Astrocyte (in vitro differentiated cells and primary cell): Measurements from ENCODE around the gene HTR2B. TPM values are rescaled to one million over a fixed set of nuclear protein-coding genes. Genes with fewer than 3 reads are reported as not detected.

Source experiments
- DNase-seq: peaks from one replicate; pipeline ENCODE4 v3.0.0-alpha.2; 2010; ENCODE audit warnings: low read depth
- FAIRE-seq: peaks from 2 replicates; lab custom pipeline; 2011; peaks lifted over from hg19 to GRCh38; lab: Jason Lieb, UNC
- H2AFZ ChIP-seq: 2 replicates; pipeline ENCODE4 v1.6.0; 2012; ENCODE audit warnings: low read depth, low read length, inconsistent platforms
- H3K27ac ChIP-seq: 2 replicates; pipeline ENCODE4 v1.5.1; 2011; ENCODE audit warnings: low read depth, low read length, inconsistent platforms
- H3K27me3 ChIP-seq: 2 replicates; pipeline ENCODE4 v1.6.0; 2011; ENCODE audit warnings: low read length, inconsistent platforms; ENCODE audit not compliant: insufficient read depth
- H3K36me3 ChIP-seq: 2 replicates; pipeline ENCODE4 v1.5.1; 2011; ENCODE audit warnings: low read length, inconsistent platforms; ENCODE audit not compliant: insufficient read depth
- H3K4me1 ChIP-seq: 2 replicates; pipeline ENCODE4 v1.5.1; 2011; ENCODE audit warnings: low read length, inconsistent platforms; ENCODE audit not compliant: insufficient read depth
- H3K4me2 ChIP-seq: 2 replicates; pipeline ENCODE4 v1.6.0; 2012; ENCODE audit warnings: low read length, inconsistent platforms
- H3K4me3 ChIP-seq: 2 replicates; pipeline ENCODE4 v1.5.1; 2011; ENCODE audit warnings: low read depth, mild to moderate bottlenecking, low read length, inconsistent platforms; ENCODE audit not compliant: insufficient read depth
- H3K79me2 ChIP-seq: 2 replicates; pipeline ENCODE4 v1.6.0; 2012; ENCODE audit warnings: mild to moderate bottlenecking, low read length, inconsistent platforms; ENCODE audit not compliant: insufficient read depth
- H3K9ac ChIP-seq: 2 replicates; pipeline ENCODE4 v1.6.0; 2012; ENCODE audit warnings: mild to moderate bottlenecking, low read length, inconsistent platforms
- H3K9me3 ChIP-seq: 2 replicates; pipeline ENCODE4 v1.5.1; 2012; ENCODE audit warnings: low read depth, mild to moderate bottlenecking, low read length, inconsistent platforms; ENCODE audit not compliant: insufficient read depth
- H4K20me1 ChIP-seq: 2 replicates; pipeline ENCODE4 v1.6.0; 2012; ENCODE audit warnings: low read length, inconsistent platforms; ENCODE audit not compliant: insufficient read depth
- H3K27ac Mint-ChIP-seq: one replicate; pipeline ENCODE4 v1.8.0; 2021; ENCODE audit warnings: mild to moderate bottlenecking, mixed read lengths; ENCODE audit not compliant: unreplicated experiment
- H3K27me3 Mint-ChIP-seq: one replicate; pipeline ENCODE4 v1.8.0; 2021; ENCODE audit warnings: low read depth, mixed read lengths; ENCODE audit not compliant: unreplicated experiment
- H3K36me3 Mint-ChIP-seq: one replicate; pipeline ENCODE4 v1.8.0; 2021; ENCODE audit warnings: low read depth, mixed read lengths; ENCODE audit not compliant: unreplicated experiment
- H3K4me1 Mint-ChIP-seq: one replicate; pipeline ENCODE4 v1.8.0; 2021; ENCODE audit warnings: low read depth, mixed read lengths; ENCODE audit not compliant: unreplicated experiment
- H3K4me3 Mint-ChIP-seq: one replicate; pipeline ENCODE4 v1.8.0; 2021; ENCODE audit warnings: mild to moderate bottlenecking, moderate library complexity, mixed read lengths; ENCODE audit not compliant: unreplicated experiment
- H3K9me3 Mint-ChIP-seq: one replicate; pipeline ENCODE4 v1.8.0; 2021; ENCODE audit warnings: mild to moderate bottlenecking, mixed read lengths; ENCODE audit not compliant: unreplicated experiment
- EZH2 ChIP-seq: IDR thresholded peaks from 2 replicates; pipeline ENCODE4 v1.6.1; 2012; ENCODE audit warnings: mild to moderate bottlenecking, low read length, inconsistent platforms; ENCODE audit not compliant: insufficient read depth
- total RNA-seq: library from RNA; stranded (reverse); gene quantifications from 2 replicates; pipeline ENCODE4 v1.2.1, GENCODE V29; 2021
- TF ChIP-seq, protein P1 (sequence below): IDR thresholded peaks from 2 replicates; pipeline ENCODE4 v1.5.1; 2011; ENCODE audit warnings: low read depth, mild to moderate bottlenecking, inconsistent platforms, low read length, moderate library complexity; ENCODE audit not compliant: insufficient read depth

The HTR2B gene
- total RNA-seq, 1 donor from 2014 or later: 0.27 TPM

GRCh38 chr2:231123362-231123898 lies 1.4 kb downstream of the HTR2B start:
- Histone ChIP-seq H3K27ac (no peak overlapping the region), H3K79me2 (peaks cover 1% of the 10 kb centered on the region), H3K4me3 (no peak overlapping the region), H3K4me1 (peaks cover 7% of the 10 kb centered on the region), H3K9me3 (no peaks in the 10 kb centered on the region), H3K36me3 (no peaks in the 10 kb centered on the region), H3K4me2 (peak overlapping the region; percentile 48), H2AFZ (peak overlapping the region; percentile 40), H3K9ac (peak overlapping the region; percentile 4), H3K27me3 (no peaks in the 10 kb centered on the region), H4K20me1 (peaks cover 6% of the 10 kb centered on the region)
- Mint-ChIP-seq H3K27ac (no peak overlapping the region), H3K36me3 (peaks cover 3% of the 10 kb centered on the region), H3K27me3 (no peaks in the 10 kb centered on the region), H3K4me3 (no peak overlapping the region), H3K4me1 (peaks cover 30% of the 10 kb centered on the region), H3K9me3 (no peaks in the 10 kb centered on the region)
- TF ChIP-seq, protein P1, sequence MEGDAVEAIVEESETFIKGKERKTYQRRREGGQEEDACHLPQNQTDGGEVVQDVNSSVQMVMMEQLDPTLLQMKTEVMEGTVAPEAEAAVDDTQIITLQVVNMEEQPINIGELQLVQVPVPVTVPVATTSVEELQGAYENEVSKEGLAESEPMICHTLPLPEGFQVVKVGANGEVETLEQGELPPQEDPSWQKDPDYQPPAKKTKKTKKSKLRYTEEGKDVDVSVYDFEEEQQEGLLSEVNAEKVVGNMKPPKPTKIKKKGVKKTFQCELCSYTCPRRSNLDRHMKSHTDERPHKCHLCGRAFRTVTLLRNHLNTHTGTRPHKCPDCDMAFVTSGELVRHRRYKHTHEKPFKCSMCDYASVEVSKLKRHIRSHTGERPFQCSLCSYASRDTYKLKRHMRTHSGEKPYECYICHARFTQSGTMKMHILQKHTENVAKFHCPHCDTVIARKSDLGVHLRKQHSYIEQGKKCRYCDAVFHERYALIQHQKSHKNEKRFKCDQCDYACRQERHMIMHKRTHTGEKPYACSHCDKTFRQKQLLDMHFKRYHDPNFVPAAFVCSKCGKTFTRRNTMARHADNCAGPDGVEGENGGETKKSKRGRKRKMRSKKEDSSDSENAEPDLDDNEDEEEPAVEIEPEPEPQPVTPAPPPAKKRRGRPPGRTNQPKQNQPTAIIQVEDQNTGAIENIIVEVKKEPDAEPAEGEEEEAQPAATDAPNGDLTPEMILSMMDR: no peak
- TF ChIP-seq EZH2: no peak
- FAIRE-seq (no peak), DNase-seq (peak; percentile 45)

- Mint-ChIP-seq H3K4me3 (no peak overlapping the region), H3K27me3 (no peaks in the 10 kb centered on the region), H3K27ac (no peak overlapping the region), H3K36me3 (peaks cover 3% of the 10 kb centered on the region), H3K9me3 (no peaks in the 10 kb centered on the region), H3K4me1 (peaks cover 12% of the 10 kb centered on the region)
- peaks cover 2% of the 10 kb centered on the region for H3K36me3 ChIP-seq
- peaks cover 4% of the 10 kb centered on the region for H3K4me1 ChIP-seq
- no peaks in the 10 kb centered on the region for H3K27me3 ChIP-seq
- no peak overlapping the region for H3K4me2 ChIP-seq
- no peak for FAIRE-seq
- DNase-seq: no peak
- no peaks in the 10 kb centered on the region for H3K9me3 ChIP-seq
- no peaks in the 10 kb centered on the region for H3K79me2 ChIP-seq
- peaks cover 5% of the 10 kb centered on the region for H4K20me1 ChIP-seq
- no peak overlapping the region for H2AFZ ChIP-seq
- no peak for TF ChIP-seq EZH2
- TF ChIP-seq, protein P1: no peak
- H3K4me3 ChIP-seq: no peak overlapping the region
- H3K9ac ChIP-seq: no peak overlapping the region
- no peak overlapping the region for H3K27ac ChIP-seq
These were observed 6.3 kb downstream of the HTR2B start for GRCh38 chr2:231118614-231118942.

DNA sequence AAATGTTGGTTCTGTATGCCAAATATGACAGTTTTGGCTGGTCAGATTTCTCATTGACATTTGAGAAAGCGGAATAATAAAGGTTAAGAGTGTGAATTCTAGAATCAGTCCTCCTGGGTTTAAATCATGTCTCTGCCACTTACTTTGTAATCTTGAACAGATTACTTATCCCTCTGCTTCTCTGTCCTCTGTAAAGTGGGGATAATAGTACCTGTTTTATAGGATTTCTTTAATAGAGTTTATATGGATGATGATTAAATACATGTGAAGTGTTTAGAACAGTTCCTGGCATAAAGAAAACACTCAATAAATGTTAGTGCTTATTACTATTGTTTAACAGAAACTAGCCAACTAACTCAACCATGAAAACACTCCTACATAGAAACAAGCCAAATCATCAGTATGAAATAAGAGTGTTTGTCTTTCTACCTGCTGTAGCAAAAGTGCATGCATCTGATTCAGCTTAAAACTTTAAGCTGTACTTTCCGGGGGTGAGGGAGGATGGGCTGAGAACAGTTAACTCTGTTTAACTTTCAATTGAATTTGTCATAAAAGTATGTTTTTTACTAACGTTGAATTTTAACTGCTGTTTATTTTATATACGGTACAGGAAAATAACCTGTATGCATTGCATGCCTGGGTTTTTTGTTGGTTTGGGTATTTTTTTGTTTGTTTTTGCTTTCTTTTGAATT lies 6.8 kb downstream of the HTR2B start:
- FAIRE-seq: peak; percentile 20
- Mint-ChIP-seq H3K36me3 (peaks cover 4% of the 10 kb centered on the region), H3K4me1 (peaks cover 11% of the 10 kb centered on the region), H3K27me3 (no peaks in the 10 kb centered on the region), H3K4me3 (no peak overlapping the region), H3K9me3 (no peaks in the 10 kb centered on the region), H3K27ac (no peak overlapping the region)
- Histone ChIP-seq H3K36me3 (peaks cover 5% of the 10 kb centered on the region), H2AFZ (no peak overlapping the region), H3K79me2 (no peaks in the 10 kb centered on the region), H3K9ac (no peak overlapping the region), H3K4me2 (no peak overlapping the region), H3K4me1 (no peaks in the 10 kb centered on the region), H4K20me1 (peaks cover under 1% of the 10 kb centered on the region), H3K9me3 (no peaks in the 10 kb centered on the region), H3K4me3 (no peak overlapping the region), H3K27me3 (no peaks in the 10 kb centered on the region), H3K27ac (no peak overlapping the region)
- TF ChIP-seq EZH2: no peak
- TF ChIP-seq, protein P1: no peak
- DNase-seq: no peak
